Measurements from ENCODE around the gene ZSWIM2. TPM values are rescaled to one million over a fixed set of nuclear protein-coding genes. Genes with fewer than 3 reads are reported as not detected.

The ZSWIM2 gene
- total RNA-seq, 1 experiment from 2014 or later: not detected

DNA sequence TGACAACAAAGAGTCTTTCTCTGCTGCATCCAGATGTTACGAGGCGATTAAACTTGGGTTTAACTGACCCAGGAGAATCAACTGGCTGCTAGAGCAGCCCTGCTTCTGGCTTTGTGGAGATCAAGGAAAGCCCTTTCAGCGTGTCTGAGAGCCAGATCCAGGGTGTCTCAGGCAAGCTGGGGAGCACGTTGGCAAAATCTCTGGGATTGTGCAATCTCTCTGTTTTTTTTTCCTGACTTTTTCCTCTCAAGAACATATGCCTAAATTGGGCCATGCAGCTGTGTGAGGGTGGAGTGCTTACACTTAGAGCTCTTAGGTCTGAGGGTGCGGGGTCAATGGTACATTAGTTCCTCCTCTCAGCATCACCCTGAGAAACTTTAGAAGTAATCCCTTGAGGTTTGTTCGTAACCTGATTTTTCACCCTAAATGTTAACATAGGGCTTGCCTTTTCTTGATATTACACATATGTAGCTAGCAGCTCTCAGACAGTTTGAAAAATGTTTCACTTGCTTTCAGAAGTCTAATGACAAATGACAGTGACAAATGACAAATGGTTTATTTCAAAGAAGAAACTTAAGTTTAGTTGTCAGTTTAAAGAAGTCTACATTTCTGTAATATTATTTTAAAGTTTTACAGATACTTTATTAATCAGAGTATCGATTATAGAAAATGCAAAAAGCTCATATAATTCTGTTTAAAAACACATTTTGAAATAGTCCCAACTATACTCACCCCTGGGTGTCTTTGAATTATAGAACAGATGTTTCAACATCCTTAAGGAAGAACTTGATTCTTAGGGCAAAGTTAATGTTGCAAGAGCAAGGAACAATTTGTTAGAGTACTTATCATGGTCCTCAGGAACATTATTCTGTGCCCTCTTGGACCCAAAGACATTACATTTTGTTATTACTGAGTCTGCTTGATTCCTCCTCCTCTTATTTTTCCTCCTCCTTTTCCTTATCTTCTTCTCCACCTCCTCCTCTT lies 38.4 kb upstream of the ZSWIM2 start (continued):
- TF ChIP-seq ZNF274 (IDR thresholded peaks at IDR 0.05; ENCODE audit: low read depth, low read length): no peak

DNA sequence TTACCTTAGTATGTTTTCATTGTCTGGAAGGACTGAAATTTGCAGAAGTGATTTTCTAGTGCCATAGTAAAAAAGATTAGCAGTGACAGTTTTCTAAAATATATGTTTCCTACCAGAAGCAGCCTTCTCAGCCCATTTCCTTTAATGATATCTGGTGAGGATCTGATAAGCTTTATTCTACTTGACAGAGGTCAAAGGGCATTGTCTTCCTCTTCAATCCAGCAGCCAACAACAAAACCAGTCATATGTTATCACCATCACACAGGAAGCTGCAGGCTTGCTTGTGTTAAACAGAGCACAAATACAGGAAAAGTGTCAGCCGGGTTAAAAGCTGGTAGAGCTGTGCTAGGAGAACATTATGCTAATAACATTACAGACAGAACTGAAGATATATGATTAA lies 35.6 kb upstream of the ZSWIM2 start:
- intact Hi-C loops (cut with micrococcal nuclease): no loop called here

More for the DNA sequence above, 35.6 kb upstream of the ZSWIM2 start:
- Histone ChIP-seq H3K27me3 (ENCODE audit: insufficient read depth, low read length) (no peaks in the 10 kb centered on the region), H3K9me2 (ENCODE audit: insufficient read depth) (no peaks in the 10 kb centered on the region), H3K9me3 (ENCODE audit: control insufficient read depth in 1 of 2, insufficient read depth in 1 of 2, low read depth in 1 of 2, low read length in 2 of 2) (no peaks in the 10 kb centered on the region), H4K20me1 (ENCODE audit: insufficient read depth) (no peaks in the 10 kb centered on the region), H3K4me2 (ENCODE audit: low read length) (no peak overlapping the region), H2AFZ (ENCODE audit: low read depth, low read length, poor library complexity, severe bottlenecking) (no peak overlapping the region), H3K36me3 (ENCODE audit: control insufficient read depth in 1 of 2, insufficient read depth in 2 of 2, low read length in 2 of 2) (no peaks in the 10 kb centered on the region), H3K4me1 (ENCODE audit: control insufficient read depth in 1 of 2, insufficient read depth in 2 of 2, low read length in 2 of 2) (no peaks in the 10 kb centered on the region), H3K79me2 (ENCODE audit: insufficient read depth, low read length) (no peaks in the 10 kb centered on the region), H3K27ac (ENCODE audit: low read depth, low read length) (no peak overlapping the region), H3K4me3 (replicated peaks in 1 of 2; ENCODE audit: low read depth in 1 of 2, low read length in 2 of 2) (no peak overlapping the region), H3K9ac (ENCODE audit: low read length) (no peak overlapping the region)
- TF ChIP-seq, protein P1, sequence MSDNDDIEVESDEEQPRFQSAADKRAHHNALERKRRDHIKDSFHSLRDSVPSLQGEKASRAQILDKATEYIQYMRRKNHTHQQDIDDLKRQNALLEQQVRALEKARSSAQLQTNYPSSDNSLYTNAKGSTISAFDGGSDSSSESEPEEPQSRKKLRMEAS (IDR thresholded peaks at IDR 0.05): no peak
- TF ChIP-seq, protein P2, sequence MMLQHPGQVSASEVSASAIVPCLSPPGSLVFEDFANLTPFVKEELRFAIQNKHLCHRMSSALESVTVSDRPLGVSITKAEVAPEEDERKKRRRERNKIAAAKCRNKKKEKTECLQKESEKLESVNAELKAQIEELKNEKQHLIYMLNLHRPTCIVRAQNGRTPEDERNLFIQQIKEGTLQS (IDR thresholded peaks at IDR 0.05): no peak
- TF ChIP-seq CEBPB (IDR thresholded peaks at IDR 0.05; ENCODE audit: low read depth) (no peak), ZNF274 (IDR thresholded peaks at IDR 0.05; ENCODE audit: low read depth, low read length) (no peak), RAD21 (IDR thresholded peaks at IDR 0.05; ENCODE audit: low read depth) (no peak), POLR2A (IDR thresholded peaks at IDR 0.05; ENCODE audit: borderline replicate concordance, extremely low read depth, insufficient read depth, insufficient read length) (no peak), JUND (IDR thresholded peaks at IDR 0.05) (no peak), ZFX (IDR thresholded peaks at IDR 0.05) (no peak), EZH2phosphoT487 (IDR thresholded peaks at IDR 0.05; ENCODE audit: borderline replicate concordance) (no peak), SRF (IDR thresholded peaks at IDR 0.05; ENCODE audit: low read depth) (no peak), EZH2 (IDR thresholded peaks at IDR 0.05) (no peak), TCF7L2 (IDR thresholded peaks at IDR 0.05; ENCODE audit: borderline replicate concordance, extremely low read depth, insufficient read depth, insufficient read length) (no peak), YY1 (IDR thresholded peaks at IDR 0.05; ENCODE audit: extremely low read depth, insufficient replicate concordance, low read depth, low read length) (no peak), ELF1 (IDR thresholded peaks at IDR 0.05; ENCODE audit: borderline replicate concordance, low read depth) (no peak), SP1 (IDR thresholded peaks at IDR 0.05; ENCODE audit: low read depth) (no peak), SIN3A (IDR thresholded peaks at IDR 0.05; ENCODE audit: low read depth) (no peak), EGR1 (IDR thresholded peaks at IDR 0.05; ENCODE audit: low read depth) (no peak), POLR2AphosphoS5 (IDR thresholded peaks at IDR 0.05; ENCODE audit: low read depth, low read length) (no peak)
- TF ChIP-seq, protein P3, sequence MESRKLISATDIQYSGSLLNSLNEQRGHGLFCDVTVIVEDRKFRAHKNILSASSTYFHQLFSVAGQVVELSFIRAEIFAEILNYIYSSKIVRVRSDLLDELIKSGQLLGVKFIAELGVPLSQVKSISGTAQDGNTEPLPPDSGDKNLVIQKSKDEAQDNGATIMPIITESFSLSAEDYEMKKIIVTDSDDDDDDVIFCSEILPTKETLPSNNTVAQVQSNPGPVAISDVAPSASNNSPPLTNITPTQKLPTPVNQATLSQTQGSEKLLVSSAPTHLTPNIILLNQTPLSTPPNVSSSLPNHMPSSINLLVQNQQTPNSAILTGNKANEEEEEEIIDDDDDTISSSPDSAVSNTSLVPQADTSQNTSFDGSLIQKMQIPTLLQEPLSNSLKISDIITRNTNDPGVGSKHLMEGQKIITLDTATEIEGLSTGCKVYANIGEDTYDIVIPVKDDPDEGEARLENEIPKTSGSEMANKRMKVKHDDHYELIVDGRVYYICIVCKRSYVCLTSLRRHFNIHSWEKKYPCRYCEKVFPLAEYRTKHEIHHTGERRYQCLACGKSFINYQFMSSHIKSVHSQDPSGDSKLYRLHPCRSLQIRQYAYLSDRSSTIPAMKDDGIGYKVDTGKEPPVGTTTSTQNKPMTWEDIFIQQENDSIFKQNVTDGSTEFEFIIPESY (IDR thresholded peaks at IDR 0.05; ENCODE audit: extremely low read depth, insufficient replicate concordance, low read length): no peak
- TF ChIP-seq, protein P4, sequence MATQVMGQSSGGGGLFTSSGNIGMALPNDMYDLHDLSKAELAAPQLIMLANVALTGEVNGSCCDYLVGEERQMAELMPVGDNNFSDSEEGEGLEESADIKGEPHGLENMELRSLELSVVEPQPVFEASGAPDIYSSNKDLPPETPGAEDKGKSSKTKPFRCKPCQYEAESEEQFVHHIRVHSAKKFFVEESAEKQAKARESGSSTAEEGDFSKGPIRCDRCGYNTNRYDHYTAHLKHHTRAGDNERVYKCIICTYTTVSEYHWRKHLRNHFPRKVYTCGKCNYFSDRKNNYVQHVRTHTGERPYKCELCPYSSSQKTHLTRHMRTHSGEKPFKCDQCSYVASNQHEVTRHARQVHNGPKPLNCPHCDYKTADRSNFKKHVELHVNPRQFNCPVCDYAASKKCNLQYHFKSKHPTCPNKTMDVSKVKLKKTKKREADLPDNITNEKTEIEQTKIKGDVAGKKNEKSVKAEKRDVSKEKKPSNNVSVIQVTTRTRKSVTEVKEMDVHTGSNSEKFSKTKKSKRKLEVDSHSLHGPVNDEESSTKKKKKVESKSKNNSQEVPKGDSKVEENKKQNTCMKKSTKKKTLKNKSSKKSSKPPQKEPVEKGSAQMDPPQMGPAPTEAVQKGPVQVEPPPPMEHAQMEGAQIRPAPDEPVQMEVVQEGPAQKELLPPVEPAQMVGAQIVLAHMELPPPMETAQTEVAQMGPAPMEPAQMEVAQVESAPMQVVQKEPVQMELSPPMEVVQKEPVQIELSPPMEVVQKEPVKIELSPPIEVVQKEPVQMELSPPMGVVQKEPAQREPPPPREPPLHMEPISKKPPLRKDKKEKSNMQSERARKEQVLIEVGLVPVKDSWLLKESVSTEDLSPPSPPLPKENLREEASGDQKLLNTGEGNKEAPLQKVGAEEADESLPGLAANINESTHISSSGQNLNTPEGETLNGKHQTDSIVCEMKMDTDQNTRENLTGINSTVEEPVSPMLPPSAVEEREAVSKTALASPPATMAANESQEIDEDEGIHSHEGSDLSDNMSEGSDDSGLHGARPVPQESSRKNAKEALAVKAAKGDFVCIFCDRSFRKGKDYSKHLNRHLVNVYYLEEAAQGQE (IDR thresholded peaks at IDR 0.05; ENCODE audit: low read depth): no peak
- DNase-seq (ENCODE audit: low read depth, low spot score) (no peak), ATAC-seq (no peak)
- POLR2A ChIA-PET: no interaction called here
- RAD21 ChIA-PET (ENCODE audit: low non-redundant PET in 1 of 2, low total read pairs in 2 of 2, uncharacterized antibody in 2 of 2, unreplicated experiment in 2 of 2): no interaction called here
- no TSS peak for BruUV-seq (replicated peaks)
- CTCF ChIA-PET: no interaction called here

Measured in HCT116 (cell line).